Measurements from ENCODE around the gene ADAMTSL3.
A peak's percentile ranks its signal among the peaks of the same experiment; 100 is the strongest.
"Not testable (repeated sequence)": the region's sequence is repeated elsewhere in the genome, so short reads cannot be mapped to it uniquely, and the experiment has no call there.

Gene ADAMTSL3

DNA sequence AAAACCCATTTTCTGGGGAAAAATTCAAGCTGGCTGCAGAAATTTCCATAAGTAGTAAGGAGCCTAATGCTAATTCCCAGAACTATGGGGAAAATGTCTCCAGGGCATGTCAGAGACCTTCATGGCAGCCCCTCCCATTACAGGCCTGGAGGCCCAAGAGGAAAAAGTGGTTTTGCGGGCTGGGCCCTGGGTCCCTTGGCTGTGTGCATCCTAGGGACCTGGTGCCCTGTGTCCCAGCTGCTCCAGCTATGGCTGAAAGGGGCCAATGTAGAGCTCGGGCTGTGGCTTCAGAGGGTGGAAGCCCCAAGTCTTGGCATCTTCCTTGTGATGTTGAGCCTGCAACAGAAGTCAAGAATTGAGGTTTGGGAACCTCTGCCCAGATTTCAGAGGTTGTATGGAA, 48.4 kb downstream of the ADAMTSL3 start:
- not testable (repeated sequence) for DNase-seq (ENCODE audit: low read depth)

GRCh38 chr15:83708328-83708727, 54.4 kb downstream of the ADAMTSL3 start:
- no peak for DNase-seq (ENCODE audit: low read depth)

GRCh38 chr15:83709241-83709640, 55.3 kb downstream of the ADAMTSL3 start:
- DNase-seq (ENCODE audit: low read depth) = no peak

DNA sequence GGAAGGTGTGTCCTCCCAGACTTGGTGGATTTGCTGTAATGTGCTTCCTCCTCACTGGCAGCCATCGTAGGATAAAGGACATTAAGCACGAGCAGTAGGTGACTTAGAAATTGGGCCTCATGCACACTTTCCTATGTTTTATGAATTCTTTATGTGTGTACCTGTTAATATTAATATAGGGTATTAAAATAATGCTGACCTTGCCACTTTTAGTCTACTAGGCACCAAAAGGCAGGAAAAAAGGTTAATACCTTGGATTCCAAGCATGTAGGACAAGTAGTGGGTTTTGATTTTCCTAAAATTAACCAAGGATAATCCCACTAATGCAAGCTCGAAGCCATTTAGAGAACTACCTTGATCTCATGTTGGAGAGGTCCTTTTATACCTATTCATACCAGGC, 55.9 kb downstream of the ADAMTSL3 start:
- no peak for DNase-seq (ENCODE audit: low read depth)

GRCh38 chr15:83710452-83710851, 56.5 kb downstream of the ADAMTSL3 start:
- no peak for DNase-seq (ENCODE audit: low read depth)

DNA sequence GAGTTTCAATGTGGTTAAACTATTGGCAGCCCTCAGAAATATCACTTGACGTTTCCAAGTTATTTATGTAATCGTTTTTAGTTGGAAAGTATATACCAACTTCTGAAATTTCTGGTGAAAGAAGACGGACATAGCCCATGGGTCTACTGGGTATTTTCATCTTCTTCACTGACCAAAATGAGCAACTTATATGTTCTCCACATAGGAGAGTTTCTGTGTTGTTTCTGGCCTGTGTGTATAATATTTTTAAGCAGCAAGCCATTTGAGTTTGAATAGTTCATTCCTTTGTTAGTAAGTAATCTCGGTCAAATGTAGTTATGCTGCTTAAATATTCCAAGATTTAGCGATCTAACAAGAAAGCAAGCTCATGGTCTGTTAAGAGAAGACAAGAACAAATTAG, 57.3 kb downstream of the ADAMTSL3 start:
- DNase-seq (ENCODE audit: low read depth) = no peak

- DNase-seq (ENCODE audit: low read depth) = no peak
Measured at GRCh38 chr15:83713242-83713641, 59.3 kb downstream of the ADAMTSL3 start.

DNA sequence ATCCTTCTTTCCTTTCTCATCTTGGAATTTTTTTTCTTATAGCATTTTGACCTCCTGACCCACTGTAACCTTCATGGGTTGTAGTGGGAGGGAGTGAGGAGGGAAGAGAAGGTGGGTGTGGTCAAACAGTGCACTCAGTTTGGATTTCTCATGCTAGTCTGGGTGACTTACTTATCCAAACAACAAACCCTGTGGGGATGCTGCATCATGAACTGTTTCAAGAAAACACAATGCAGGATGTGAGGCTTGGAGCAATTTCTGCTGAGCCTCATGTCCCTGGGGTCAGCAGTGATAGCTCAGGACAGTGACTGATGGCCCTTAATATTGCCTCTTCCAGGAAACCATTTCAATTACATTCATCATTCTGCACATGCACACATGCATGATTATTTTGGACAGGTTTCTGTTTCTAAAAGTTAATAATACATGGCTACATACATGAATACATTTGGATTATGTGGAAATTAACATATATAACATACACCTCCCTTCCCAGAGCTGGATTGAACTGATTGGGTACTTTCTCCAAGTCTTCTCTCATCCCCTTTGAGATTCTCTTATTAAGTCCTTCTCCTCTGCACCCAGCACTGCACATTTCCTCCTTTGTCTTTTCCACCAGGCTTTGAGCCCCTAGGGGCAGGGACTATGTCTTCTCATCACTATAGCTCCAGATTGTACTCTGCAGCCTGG, 61.2 kb downstream of the ADAMTSL3 start:
- DNase-seq (ENCODE audit: low read depth) = no peak

DNA sequence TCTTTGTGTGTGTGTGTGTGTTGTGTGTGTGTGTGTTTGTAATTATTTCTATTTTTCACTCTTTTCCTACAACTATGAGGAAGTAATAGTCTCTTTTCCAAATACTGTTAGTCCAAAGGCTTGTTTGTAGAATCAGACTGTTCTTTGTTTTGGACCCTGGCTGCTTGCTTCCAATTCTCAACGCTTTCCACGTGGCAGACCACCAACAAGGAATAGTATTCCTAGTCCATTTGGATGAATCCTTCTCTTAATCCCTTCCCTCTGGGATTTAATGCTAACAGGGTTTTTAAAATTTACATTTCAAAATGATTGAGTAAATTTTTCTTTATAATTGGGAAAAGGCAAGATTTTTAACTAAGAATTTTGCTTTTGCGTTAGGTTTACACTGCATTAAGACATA, 62.7 kb downstream of the ADAMTSL3 start:
- no peak for DNase-seq (ENCODE audit: low read depth)

DNA sequence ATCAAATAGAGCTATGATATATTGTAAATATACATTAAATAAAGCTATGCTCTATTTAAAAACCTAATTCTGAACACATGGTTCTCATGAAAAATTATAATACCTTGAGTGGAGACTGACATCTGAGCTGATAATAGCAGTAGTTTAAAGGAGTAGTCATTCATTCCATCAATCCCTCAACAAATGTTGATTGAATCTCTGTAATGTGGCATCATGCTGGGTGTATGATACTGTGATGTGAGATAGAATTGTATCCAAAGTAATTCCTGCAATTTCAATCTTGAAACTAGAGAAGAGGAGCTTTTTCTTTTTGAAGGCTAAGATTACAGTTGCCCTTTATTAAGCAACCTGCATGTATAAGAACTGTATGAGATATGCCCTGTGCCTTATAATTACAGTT, 63.1 kb downstream of the ADAMTSL3 start:
- DNase-seq (ENCODE audit: low read depth) = no peak

DNA sequence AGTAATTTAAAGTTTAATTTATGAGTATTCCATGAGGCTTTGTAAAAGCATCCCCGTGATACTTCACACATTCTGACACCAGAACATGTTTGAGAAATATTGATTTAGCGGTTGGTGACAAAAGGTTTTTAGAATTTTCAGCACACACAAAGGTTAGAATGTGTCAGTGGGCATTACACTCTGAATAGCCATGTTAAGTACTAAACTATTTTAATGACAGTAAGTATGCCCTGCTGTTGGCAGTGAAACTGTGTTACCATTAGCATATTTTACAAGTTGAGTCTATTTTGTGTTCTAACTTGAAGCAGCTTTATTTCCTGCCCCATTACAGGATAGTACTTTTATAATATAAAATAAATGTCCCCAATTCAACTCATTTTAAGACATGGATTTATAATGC, 66.5 kb downstream of the ADAMTSL3 start:
- no peak for DNase-seq (ENCODE audit: low read depth)

GRCh38 chr15:83721031-83721430, 67.1 kb downstream of the ADAMTSL3 start:
- no peak for DNase-seq (ENCODE audit: low read depth)

DNA sequence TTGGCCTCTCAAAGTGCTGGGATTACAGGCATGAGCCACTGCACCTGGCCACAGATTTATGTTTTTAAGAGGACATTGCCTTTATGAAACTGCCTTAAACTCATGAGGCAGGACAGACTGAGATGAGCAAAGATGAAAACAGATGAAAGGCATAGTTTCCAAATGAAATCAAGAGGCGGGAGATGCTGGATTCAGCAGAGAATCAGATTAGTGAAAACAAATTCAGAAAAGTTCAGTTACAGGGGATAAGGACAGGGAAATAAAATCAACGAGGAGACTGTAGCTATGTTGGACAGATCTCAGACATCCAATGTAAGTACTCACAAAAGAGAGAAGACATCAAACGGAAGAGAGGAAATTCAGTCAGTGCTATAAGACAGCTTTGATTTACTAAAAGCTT, 68.1 kb downstream of the ADAMTSL3 start:
- no peak for DNase-seq (ENCODE audit: low read depth)

DNA sequence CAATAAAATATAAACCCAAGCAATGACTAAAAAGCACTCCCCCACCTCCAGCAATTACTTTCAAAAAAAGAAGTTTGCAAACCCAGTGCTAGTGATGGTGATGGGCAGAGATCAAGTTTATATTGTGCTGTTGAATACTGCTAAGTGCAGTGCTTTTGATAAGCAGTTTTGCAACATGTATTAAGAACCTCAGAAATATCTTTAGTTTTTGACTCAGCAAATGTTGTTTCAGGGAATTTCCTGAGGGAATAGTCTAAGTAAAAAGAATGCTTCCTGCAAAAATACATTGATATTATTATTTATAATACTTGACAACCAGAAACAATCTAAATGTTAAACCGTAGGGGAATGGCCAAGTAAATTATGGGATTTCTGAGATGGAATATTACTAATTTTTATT, 69.3 kb downstream of the ADAMTSL3 start:
- no peak for DNase-seq (ENCODE audit: low read depth)

GRCh38 chr15:83732196-83732595, 78.3 kb downstream of the ADAMTSL3 start:
- no peak for DNase-seq (ENCODE audit: low read depth)

- no peak for DNase-seq (ENCODE audit: low read depth)
Measured at GRCh38 chr15:83732770-83733169, 78.8 kb downstream of the ADAMTSL3 start.

DNA sequence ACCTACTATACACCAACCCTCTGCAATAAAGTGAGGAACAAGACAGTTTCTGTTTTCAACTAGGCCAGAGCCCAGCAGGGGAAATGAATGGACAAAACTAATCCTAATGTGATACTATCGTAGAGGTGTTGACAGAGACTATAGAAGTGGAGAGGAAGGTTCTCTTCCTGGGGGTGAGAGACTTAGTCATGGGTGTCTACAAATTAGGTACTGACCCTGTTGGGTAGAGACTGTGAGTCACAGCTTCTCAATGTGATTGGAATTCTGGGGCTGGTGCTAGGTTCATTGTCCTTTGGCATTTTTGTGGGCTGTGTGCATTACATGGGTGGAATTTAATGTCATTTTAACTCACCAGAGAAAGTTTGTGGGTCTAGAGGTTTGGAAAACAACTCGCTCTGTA, 79.3 kb downstream of the ADAMTSL3 start:
- no peak for DNase-seq (ENCODE audit: low read depth)

DNA sequence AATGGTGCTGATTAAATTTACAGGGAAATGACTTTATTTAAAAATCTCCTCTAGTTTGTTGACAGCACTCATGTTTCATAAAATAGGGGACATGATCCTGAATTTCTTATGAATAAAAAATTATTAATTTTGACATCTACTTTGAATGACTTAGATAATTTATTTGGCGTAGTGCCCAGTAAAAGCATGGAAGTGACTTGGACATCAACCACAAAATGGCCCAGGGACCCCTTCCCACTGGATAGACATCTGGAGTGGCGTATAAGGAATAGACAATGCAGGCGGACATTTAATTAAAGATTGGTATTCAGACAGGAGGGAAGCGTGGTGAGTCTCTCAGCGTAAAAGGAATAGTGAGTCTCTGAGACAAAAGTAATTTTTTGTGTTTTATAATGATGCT, 79.8 kb downstream of the ADAMTSL3 start:
- DNase-seq (ENCODE audit: low read depth) = no peak

DNA sequence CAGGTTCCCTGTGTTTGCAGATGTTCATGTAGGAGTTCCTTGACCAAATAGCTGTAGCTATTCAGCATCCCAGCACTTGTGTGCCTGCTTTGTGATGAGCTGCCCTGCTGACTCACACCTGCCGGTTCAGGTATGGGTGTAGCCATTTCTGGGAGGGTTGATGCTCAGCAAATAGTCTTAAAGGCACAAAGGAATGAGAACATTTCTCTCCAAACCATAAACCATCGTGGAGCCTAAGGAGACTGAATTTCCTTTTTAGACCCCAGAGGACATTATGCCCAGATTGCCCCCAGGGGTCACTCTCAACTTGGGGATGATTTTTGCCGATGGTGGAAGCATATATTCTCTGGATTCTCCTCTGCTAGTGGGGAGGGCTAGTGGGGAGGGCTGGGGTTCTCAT, 80.6 kb downstream of the ADAMTSL3 start:
- DNase-seq (ENCODE audit: low read depth) = no peak

DNA sequence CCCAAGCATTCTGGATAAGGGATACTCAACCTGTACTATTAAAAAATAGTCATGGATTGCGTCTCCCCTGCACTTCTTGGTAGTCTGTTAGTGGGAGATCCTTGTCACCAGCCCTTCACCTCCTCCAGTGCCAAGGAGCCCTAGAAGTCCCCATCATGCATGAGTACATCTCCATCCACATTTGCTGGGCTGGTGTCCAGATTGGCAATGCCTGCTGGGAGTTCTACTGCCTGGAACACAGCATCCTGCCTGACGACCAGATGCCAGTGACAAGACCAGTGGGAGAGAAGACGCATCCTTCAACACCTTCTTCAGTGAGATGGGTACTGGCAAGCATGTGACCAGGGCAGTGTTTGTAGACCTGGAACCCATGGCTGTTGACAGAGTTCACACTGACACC, 85.7 kb downstream of the ADAMTSL3 start:
- DNase-seq (ENCODE audit: low read depth) = no peak

- DNase-seq (ENCODE audit: low read depth) = no peak
Measured at GRCh38 chr15:83745771-83746170, 91.8 kb downstream of the ADAMTSL3 start.

DNA sequence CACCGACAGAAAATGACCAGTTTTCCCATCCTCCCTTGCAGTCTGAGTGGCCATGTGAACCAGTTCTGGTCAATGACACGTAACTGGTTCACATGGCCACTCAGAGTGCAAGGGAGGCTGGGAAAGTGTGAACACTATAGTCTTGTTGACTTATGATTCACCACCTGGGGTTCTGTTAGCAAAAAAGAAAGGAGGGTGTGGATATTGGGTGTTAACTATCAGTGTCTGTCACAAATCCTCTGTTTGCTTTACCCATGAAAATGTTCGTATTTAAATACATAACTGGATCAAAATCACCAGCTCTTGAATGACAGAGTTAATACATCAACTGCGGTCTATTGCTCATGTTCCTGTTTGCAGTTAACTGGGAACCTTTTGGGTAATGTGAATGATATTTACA, 92.3 kb downstream of the ADAMTSL3 start:
- no peak for DNase-seq (ENCODE audit: low read depth)

DNA sequence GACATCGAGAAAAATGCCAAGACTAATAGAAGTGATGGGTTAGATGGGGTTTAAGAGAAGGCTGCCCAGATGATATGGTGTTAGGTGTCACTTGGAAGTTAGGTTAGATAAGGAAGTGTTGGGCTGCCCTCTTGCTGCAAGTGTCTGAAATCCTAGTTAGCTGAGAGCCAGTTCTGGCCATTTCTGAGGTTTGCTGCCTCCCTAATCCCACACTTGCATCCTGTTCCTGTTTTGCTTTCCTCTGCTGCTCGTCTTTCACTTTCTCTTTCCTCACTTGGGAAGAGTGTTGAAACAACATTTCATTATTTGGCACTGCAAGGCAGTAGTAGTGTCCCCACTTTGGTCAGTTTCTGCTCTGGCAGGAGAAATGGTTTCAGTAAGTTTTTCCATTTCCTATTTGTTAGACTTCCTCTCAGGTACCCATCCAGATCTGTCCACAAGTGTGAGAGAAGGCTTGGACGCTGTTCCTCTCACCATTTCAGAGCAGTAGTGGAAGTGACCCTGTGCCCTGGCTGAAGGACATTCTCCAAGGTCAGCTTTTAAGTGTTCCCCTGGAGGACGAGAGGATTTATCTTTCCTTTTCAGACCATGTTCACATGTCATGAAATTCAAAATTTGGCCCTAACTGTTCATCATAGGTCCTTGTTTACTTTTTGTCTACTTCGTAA, 93.3 kb downstream of the ADAMTSL3 start:
- DNase-seq (ENCODE audit: low read depth) = peak; percentile 60

DNA sequence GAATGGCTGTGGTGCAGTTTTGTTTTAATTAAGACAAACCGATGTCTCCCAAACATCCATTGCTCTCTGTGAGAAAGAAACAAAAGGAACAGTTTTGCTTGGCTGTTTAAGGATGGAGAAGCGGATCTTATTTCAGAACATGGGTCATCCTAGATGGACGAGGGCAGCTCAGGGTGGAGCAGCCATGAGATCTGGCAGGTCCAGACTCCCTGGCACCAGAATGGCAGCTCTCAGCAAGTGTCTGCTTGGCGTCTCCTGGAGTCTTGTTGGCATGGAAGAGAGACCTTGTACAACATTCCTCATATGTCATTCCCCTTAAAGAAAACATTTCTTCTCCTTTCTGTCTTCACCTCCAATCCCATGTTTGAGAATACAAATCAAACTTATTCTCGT, 93.8 kb downstream of the ADAMTSL3 start:
- DNase-seq (ENCODE audit: low read depth) = no peak
